Stimulated activated CD4-positive, alpha-beta T cell treated with anti-CD3 and anti-CD28 coated beads, Interleukin-1b, Interleukin-23, amount 100 ng/mL, for 24 hours (primary cell): ENCODE measurements around the gene DCT.

ENCODE experiments used
- DNase-seq, 4 experiments: peaks; one replicate each; pipeline ENCODE4 v3.0.0-alpha.2; 2020; ENCODE audit warnings: low read depth in 4 of 4, low spot score in 1 of 4

The DCT gene

GRCh38 chr13:94454906-94455305 lies 24.6 kb downstream of the DCT start:
- no peak for DNase-seq

- no peak for DNase-seq
Measured at GRCh38 chr13:94454334-94454733, 25.1 kb downstream of the DCT start.

GRCh38 chr13:94444826-94445225 lies 34.7 kb downstream of the DCT start:
- no peak for DNase-seq

GRCh38 chr13:94435604-94436226 lies 43.8 kb downstream of the DCT start:
- no peak for DNase-seq

GRCh38 chr13:94433055-94433961 lies 46.2 kb downstream of the DCT start:
- no peak for DNase-seq

- DNase-seq: no peak
Measured at GRCh38 chr13:94431987-94432386, 47.5 kb downstream of the DCT start.

GRCh38 chr13:94431574-94431973 lies 47.9 kb downstream of the DCT start:
- no peak for DNase-seq

- DNase-seq: no peak
Measured at GRCh38 chr13:94427313-94427953, 52.0 kb downstream of the DCT start.

GRCh38 chr13:94419925-94420305 lies 59.6 kb downstream of the DCT start:
- DNase-seq: no peak

- DNase-seq: peak in 1 of 4 experiments; percentile 40
Measured at GRCh38 chr13:94419304-94419924, 60.1 kb downstream of the DCT start.

- DNase-seq: no peak
Measured at GRCh38 chr13:94417294-94417693, 62.2 kb downstream of the DCT start.

- no peak for DNase-seq
Measured at GRCh38 chr13:94416454-94417080, 62.9 kb downstream of the DCT start.

- no peak for DNase-seq
Measured at GRCh38 chr13:94415500-94416237, 63.8 kb downstream of the DCT start.

GRCh38 chr13:94414708-94415107 lies 64.8 kb downstream of the DCT start:
- no peak for DNase-seq

GRCh38 chr13:94414141-94414540 lies 65.3 kb downstream of the DCT start:
- DNase-seq: no peak

GRCh38 chr13:94413598-94413944 lies 65.9 kb downstream of the DCT start:
- DNase-seq: no peak

GRCh38 chr13:94412870-94413597 lies 66.4 kb downstream of the DCT start:
- no peak for DNase-seq

GRCh38 chr13:94411747-94412146 lies 67.7 kb downstream of the DCT start:
- DNase-seq: no peak

- no peak for DNase-seq
Measured at GRCh38 chr13:94408314-94409036, 71.0 kb downstream of the DCT start.
